ENCODE data around the gene RAP1B.

DNA sequence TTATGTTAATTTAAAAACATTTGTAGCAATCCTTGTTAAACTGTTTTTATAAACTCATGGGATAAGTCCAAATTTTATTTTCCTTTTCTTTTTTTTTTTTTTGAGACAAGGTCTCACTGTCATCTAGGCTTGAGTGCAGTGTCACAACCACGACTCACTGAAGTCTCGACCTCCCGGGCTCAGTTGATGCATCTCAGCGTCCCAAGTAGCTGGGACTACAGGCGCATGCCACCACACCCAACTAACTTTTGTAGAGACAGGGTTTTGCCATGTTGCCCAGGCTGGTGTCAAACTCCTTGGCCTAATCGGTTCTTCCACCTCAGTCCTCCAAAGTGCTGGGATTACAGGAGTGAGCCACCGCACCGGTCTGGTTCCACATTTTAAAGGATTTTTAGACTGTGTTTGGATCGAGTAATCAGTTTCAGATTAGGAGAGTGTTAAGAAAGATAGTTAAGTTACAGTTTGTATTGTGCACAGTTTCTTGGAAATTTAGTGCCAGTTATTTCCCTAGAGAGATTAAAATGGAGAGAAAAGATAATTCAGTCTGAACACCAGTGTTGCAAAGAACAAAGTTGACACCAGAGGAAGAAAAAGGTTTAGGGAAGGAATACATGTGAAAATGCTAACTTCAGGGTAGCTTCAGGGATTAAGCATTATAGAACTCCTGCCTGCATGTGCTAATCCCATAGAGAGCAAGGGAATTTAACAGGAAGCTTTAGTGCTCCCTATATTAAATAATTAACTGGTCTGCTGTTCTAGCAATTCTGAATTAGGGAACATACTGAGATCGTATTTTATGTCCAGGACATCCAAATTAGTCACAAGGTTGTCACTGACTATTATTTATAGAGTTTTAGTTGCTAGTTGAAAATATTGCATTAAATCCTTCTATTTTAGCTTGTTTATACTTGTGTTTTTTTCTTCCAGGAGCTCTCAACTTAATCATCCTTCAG lies 10.1 kb downstream of the RAP1B start:
- no peak for TF ChIP-seq TAF1 (IDR thresholded peaks at IDR 0.05; ENCODE audit: low read depth)
- no peak for TF ChIP-seq EP300 (IDR thresholded peaks at IDR 0.05; ENCODE audit: borderline replicate concordance)
- no peak for TF ChIP-seq TEAD4 (IDR thresholded peaks at IDR 0.05)
- TF ChIP-seq TCF12 (IDR thresholded peaks at IDR 0.05; ENCODE audit: low read depth), result no peak
- TF ChIP-seq, protein P1, sequence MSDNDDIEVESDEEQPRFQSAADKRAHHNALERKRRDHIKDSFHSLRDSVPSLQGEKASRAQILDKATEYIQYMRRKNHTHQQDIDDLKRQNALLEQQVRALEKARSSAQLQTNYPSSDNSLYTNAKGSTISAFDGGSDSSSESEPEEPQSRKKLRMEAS (IDR thresholded peaks at IDR 0.05), result no peak
- no peak for TF ChIP-seq RAD21 (IDR thresholded peaks at IDR 0.05; ENCODE audit: low read depth)

All from Ishikawa (cell line).